Measurements from ENCODE around the gene RAB7A. TPM values are rescaled to one million over a fixed set of nuclear protein-coding genes. Genes with fewer than 3 reads are reported as not detected.

The RAB7A gene
- total and polyA plus RNA-seq, 3 experiments from 2014 or later, result 206 to 285 (median 260) TPM

GRCh38 chr3:128861491-128861890, 135.5 kb downstream of the RAB7A start:
- peaks cover 0 to 3% of the 10 kb centered on the region in 2 donors for H3K27me3 Mint-ChIP-seq
- no peak for DNase-seq
- H3K4me1 Mint-ChIP-seq, result no peaks in the 10 kb centered on the region
- no peak overlapping the region for H3K27ac Mint-ChIP-seq
- peaks cover 16 to 44% (median 39%) of the 10 kb centered on the region in 5 donors for H3K9me3 Mint-ChIP-seq
- Histone ChIP-seq H3K4me3 (ENCODE audit: low read length) (no peak overlapping the region), H3K9me3 (ENCODE audit: low read length) (peaks cover 27% of the 10 kb centered on the region), H3K4me1 (ENCODE audit: insufficient read depth, low read length) (no peaks in the 10 kb centered on the region), H3K36me3 (ENCODE audit: insufficient read depth, low read length) (no peaks in the 10 kb centered on the region), H3K27me3 (ENCODE audit: insufficient read depth, low read length, poor library complexity, severe bottlenecking) (no peaks in the 10 kb centered on the region), H3K27ac (ENCODE audit: low read depth, low read length) (no peak overlapping the region)
- ChIA-PET CTCF (no interaction called here), POLR2A (no interaction called here)
- H3K36me3 Mint-ChIP-seq, result peaks cover 3 to 34% (median 4%) of the 10 kb centered on the region in 3 donors
- H3K4me3 Mint-ChIP-seq, result peak overlapping the region in 1 of 7 donors; percentile 51

- Histone ChIP-seq H3K27me3 (ENCODE audit: insufficient read depth, low read length, poor library complexity, severe bottlenecking) (no peaks in the 10 kb centered on the region), H3K36me3 (ENCODE audit: insufficient read depth, low read length) (no peaks in the 10 kb centered on the region), H3K4me1 (ENCODE audit: insufficient read depth, low read length) (no peaks in the 10 kb centered on the region), H3K27ac (ENCODE audit: low read depth, low read length) (no peak overlapping the region), H3K9me3 (ENCODE audit: low read length) (peaks cover 22% of the 10 kb centered on the region), H3K4me3 (ENCODE audit: low read length) (no peak overlapping the region)
- Mint-ChIP-seq H3K4me1 (no peaks in the 10 kb centered on the region), H3K9me3 (peaks cover 11 to 28% (median 23%) of the 10 kb centered on the region in 5 donors), H3K27me3 (peaks cover 0 to 3% of the 10 kb centered on the region in 2 donors), H3K4me3 (no peak overlapping the region), H3K27ac (no peak overlapping the region), H3K36me3 (peaks cover 2 to 26% (median 3%) of the 10 kb centered on the region in 3 donors)
- DNase-seq, result no peak
- POLR2A ChIA-PET, result interaction anchor here (0.6 kb wide), 1 partner anchor 200 kb away, joined by 4 read pairs; no protein-coding TSS in a partner anchor
- CTCF ChIA-PET, result interaction anchor here (1.7 kb wide), 1 partner anchor 12 kb away, joined by 4 read pairs; no protein-coding TSS in a partner anchor
Observed at GRCh38 chr3:128863560-128863959, 137.6 kb downstream of the RAB7A start.

Other genes with a start within 250 kb of the RAB7A start
- not detected for gene GATA2, start 233.0 kb upstream of the RAB7A start, total RNA-seq
- not detected for gene GATA2, start 233.0 kb upstream of the RAB7A start, polyA plus RNA-seq
- gene RPN1, start 75.4 kb upstream of the RAB7A start, total RNA-seq, result 100 to 1,000 TPM; 188 to 194 TPM
- 294 TPM for gene RPN1, start 75.4 kb upstream of the RAB7A start, polyA plus RNA-seq
- gene ACAD9, start 153.4 kb downstream of the RAB7A start, total RNA-seq, result 10 to 100 TPM; 50.5 to 51.2 TPM
- 19.8 TPM for gene ACAD9, start 153.4 kb downstream of the RAB7A start, polyA plus RNA-seq

Data from CD8-positive, alpha-beta memory T cell (primary cell).